Esophagus squamous epithelium (tissue), 5 donors: ENCODE measurements around the gene TUBA4B. TPM values are rescaled to one million over a fixed set of nuclear protein-coding genes. Genes with fewer than 3 reads are reported as not detected.
A peak's percentile ranks its signal among the peaks of the same experiment; 100 is the strongest.

Experiments used
- DNase-seq: peaks from one replicate; lab custom pipeline; 2025; lab: John Stamatoyannopoulos, UW
- H3K27ac ChIP-seq, 4 donors: fragments of 200-600 bp; sonication (generic); one replicate each; pipeline ENCODE4 v1.5.1; 2016 to 2019; ENCODE audit warnings: mild to moderate bottlenecking in 1 of 4
- H3K27me3 ChIP-seq, 4 donors: fragments of 200-600 bp; sonication (generic); 1 replicate in 3 of 4; 2 replicates in 1 of 4; pipeline versions ENCODE4 v1.5.1 to v1.6.0; 2017 to 2021; ENCODE audit warnings: antibody characterized with exemption in 1 of 4
- H3K36me3 ChIP-seq, 3 donors: fragments of 200-600 bp; sonication (generic); one replicate each; pipeline ENCODE4 v1.5.1; 2016 to 2019
- H3K4me1 ChIP-seq, 3 donors: fragments of 200-600 bp; sonication (generic); one replicate each; pipeline ENCODE4 v1.5.1; 2017 to 2019
- H3K4me3 ChIP-seq, 4 donors: fragments of 200-600 bp; sonication (generic); 1 replicate in 3 of 4; 2 replicates in 1 of 4; pipeline ENCODE4 v1.5.1; 2016 to 2019; ENCODE audit warnings: mild to moderate bottlenecking in 2 of 4, moderate library complexity in 1 of 4
- H3K9me3 ChIP-seq, 3 donors: fragments of 200-600 bp; sonication (generic); one replicate each; pipeline ENCODE4 v1.5.1; 2016 to 2019
- POLR2A ChIP-seq, 4 donors: fragments of 450-650 bp; IDR thresholded peaks; one replicate each; pipeline ENCODE4 v1.6.1; 2017; ENCODE audit warnings: antibody characterized with exemption in 4 of 4, mild to moderate bottlenecking in 4 of 4, moderate library complexity in 3 of 4
- WGBS, 2 donors: methylation state at CpG; one replicate each; pipeline ENCODE4 v1.1.5; 2018; 5-methylcytosine and 5-hydroxymethylcytosine counted together
- intact Hi-C: fragments of 100-400 bp; cut with DNase I; formaldehyde crosslinking; loops from one replicate; pipeline ENCODE4 v1.15.0; 2022
- total RNA-seq, 4 donors: library from RNA; depleted of rRNA; stranded (reverse); fragments of >200 nt; gene quantifications; one replicate each; pipeline ENCODE4 v1.1.0, GENCODE V29; 2016
- TF ChIP-seq, protein P1 (sequence below), 6 experiments: fragments of 450-650 bp in 4 of 6; fragments of 200-600 bp in 2 of 6; sonication (generic) in 2 of 6; IDR thresholded peaks; one replicate each; pipeline ENCODE4 v1.5.1; 2016 to 2019; ENCODE audit warnings: antibody characterized with exemption in 6 of 6, mild to moderate bottlenecking in 4 of 6, moderate library complexity in 4 of 6
- donor health status: DM: yes; HTN: yes; CAD: no.

The TUBA4B gene
- total RNA-seq, 4 donors from 2014 or later, result not detected

DNA sequence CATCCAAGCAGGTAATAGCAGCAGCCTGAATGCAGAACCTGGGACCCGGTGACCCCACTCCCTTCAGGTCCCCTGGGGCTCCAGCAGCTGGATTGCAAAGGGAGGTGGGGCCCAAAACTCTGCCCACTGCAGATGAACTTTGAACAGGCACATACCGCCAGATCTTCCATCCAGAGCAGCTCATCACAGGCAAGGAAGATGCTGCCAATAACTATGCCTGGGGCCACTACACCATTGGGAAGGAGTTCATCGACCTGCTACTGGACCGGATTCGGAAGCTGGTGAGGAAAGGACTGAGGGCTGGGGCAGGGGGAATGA, 17.0 kb downstream of the TUBA4B start:
- WGBS, 2 donors, result 80 to 93% methylated on average over 3 to 4 of the region's 5 CpGs
- peaks cover 0 to 29% (median 10%) of the 10 kb centered on the region in 3 donors for H3K4me1 ChIP-seq
- no peak overlapping the region for H3K27ac ChIP-seq
- H3K9me3 ChIP-seq, result no peaks in the 10 kb centered on the region
- DNase-seq, result no peak
- intact Hi-C loops, result no loop called here
- no peak overlapping the region for H3K4me3 ChIP-seq
- H3K27me3 ChIP-seq, result no peaks in the 10 kb centered on the region
- no peak for TF ChIP-seq POLR2A (IDR thresholded peaks at IDR 0.05)
- TF ChIP-seq, protein P1, sequence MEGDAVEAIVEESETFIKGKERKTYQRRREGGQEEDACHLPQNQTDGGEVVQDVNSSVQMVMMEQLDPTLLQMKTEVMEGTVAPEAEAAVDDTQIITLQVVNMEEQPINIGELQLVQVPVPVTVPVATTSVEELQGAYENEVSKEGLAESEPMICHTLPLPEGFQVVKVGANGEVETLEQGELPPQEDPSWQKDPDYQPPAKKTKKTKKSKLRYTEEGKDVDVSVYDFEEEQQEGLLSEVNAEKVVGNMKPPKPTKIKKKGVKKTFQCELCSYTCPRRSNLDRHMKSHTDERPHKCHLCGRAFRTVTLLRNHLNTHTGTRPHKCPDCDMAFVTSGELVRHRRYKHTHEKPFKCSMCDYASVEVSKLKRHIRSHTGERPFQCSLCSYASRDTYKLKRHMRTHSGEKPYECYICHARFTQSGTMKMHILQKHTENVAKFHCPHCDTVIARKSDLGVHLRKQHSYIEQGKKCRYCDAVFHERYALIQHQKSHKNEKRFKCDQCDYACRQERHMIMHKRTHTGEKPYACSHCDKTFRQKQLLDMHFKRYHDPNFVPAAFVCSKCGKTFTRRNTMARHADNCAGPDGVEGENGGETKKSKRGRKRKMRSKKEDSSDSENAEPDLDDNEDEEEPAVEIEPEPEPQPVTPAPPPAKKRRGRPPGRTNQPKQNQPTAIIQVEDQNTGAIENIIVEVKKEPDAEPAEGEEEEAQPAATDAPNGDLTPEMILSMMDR (IDR thresholded peaks at IDR 0.05), result no peak
- no peaks in the 10 kb centered on the region for H3K36me3 ChIP-seq

DNA sequence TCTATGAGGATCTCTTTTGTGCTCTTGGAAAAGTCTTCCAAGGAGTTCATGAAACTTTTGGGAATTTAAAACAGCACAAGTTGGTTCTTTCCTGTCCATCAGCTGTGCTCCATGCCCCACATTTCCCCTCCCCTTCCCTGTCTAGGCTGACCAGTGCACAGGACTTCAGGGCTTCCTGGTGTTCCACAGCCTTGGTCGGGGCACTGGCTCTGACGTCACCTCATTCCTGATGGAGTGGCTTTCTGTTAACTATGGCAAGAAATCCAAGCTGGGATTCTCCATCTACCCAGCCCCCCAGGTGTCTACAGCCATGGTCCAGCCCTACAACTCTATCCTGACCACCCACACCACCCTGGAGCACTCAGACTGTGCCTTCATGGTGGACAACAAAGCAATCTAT, 18.0 kb downstream of the TUBA4B start:
- H3K4me1 ChIP-seq, result peaks cover 0 to 30% (median 10%) of the 10 kb centered on the region in 3 donors
- no peak overlapping the region for H3K4me3 ChIP-seq
- H3K36me3 ChIP-seq, result no peaks in the 10 kb centered on the region
- intact Hi-C loops, result no loop called here
- no peak overlapping the region for H3K27ac ChIP-seq
- no peak for TF ChIP-seq POLR2A (IDR thresholded peaks at IDR 0.05)
- TF ChIP-seq, protein P1 (IDR thresholded peaks at IDR 0.05), result no peak
- no peaks in the 10 kb centered on the region for H3K27me3 ChIP-seq
- 88 to 89% methylated on average over 2 of the region's 2 CpGs for WGBS, 2 donors
- H3K9me3 ChIP-seq, result no peaks in the 10 kb centered on the region
- DNase-seq, result no peak

DNA sequence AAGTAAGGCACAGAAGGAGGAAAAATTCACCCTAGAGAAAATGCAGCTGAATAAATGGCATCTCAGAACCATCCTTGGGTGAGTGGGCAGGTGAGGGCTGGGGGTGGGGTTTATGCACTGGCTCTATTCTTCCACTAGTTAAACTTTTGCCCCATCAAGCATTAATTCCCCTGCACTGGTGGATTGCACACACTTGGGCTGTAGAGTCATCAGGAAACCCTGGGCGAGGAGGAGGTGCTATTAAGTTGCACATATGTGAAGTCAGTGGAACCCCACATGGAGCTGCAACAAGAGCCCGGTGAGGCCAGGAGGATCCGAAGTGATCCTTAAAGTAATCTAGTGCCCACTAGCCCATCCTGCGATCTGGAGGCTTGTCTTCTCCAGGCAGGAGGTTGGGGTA, 19.3 kb downstream of the TUBA4B start:
- Histone ChIP-seq H3K9me3 (no peaks in the 10 kb centered on the region), H3K36me3 (no peaks in the 10 kb centered on the region), H3K27ac (no peak overlapping the region), H3K27me3 (no peaks in the 10 kb centered on the region), H3K4me1 (peaks cover 0 to 39% (median 13%) of the 10 kb centered on the region in 3 donors), H3K4me3 (no peak overlapping the region)
- TF ChIP-seq POLR2A (IDR thresholded peaks at IDR 0.05), result no peak
- TF ChIP-seq, protein P1 (IDR thresholded peaks at IDR 0.05), result no peak
- intact Hi-C loops, result no loop called here
- 80 to 84% methylated on average over 1 to 4 of the region's 4 CpGs for WGBS, 2 donors
- no peak for DNase-seq

DNA sequence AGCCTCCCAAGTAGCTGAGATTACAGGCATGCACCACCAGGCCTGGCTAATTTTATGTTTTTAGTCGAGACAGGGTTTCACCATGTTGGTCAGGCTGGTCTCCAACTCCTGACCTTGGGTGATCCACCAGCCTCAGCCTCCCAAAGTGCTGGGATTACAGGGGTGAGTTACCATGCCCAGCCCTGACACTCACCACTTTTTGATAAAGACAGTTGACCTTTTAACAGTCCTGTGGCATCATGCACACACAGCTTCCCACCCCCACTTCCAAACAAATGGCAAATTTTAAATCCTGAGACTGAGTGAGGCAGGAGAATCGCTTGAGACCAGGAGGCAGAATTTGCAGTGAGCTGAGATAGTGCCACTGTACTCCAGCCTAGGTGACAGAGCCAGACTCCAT, 20.0 kb downstream of the TUBA4B start:
- intact Hi-C loops, result no loop called here
- Histone ChIP-seq H3K4me3 (no peak overlapping the region), H3K4me1 (peaks cover 6 to 45% (median 18%) of the 10 kb centered on the region in 3 donors), H3K9me3 (no peaks in the 10 kb centered on the region), H3K36me3 (no peaks in the 10 kb centered on the region), H3K27me3 (no peaks in the 10 kb centered on the region), H3K27ac (no peak overlapping the region)
- no peak for DNase-seq
- WGBS, 2 donors, result 60 to 64% methylated on average over 2 of the region's 2 CpGs
- TF ChIP-seq POLR2A (IDR thresholded peaks at IDR 0.05), result no peak
- TF ChIP-seq, protein P1 (IDR thresholded peaks at IDR 0.05), result no peak

DNA sequence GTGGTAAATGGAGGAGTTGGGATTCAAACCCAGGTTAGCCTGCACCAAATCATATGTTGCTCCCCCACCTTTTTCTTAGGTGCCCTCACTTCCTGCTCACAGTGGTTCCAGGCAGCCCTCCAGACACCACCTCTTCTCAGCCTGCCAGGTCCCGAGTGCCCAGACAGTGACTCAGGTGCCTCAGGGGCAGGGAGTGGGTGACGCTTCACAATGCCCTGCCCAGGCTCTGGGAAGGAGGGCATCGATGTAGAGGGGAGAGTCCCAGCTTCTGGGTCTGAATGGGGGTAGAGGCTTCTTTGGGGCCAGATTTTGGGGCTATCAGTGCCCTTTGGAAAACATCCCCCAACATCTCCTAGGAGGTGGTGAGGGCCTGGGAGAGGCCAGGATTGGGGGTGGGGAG, 20.9 kb downstream of the TUBA4B start:
- DNase-seq, result no peak
- WGBS, 2 donors, result 17 to 78% methylated on average over 1 to 3 of the region's 3 CpGs
- TF ChIP-seq, protein P1 (IDR thresholded peaks at IDR 0.05), result no peak
- no peak for TF ChIP-seq POLR2A (IDR thresholded peaks at IDR 0.05)
- intact Hi-C loops, result no loop called here
- H3K9me3 ChIP-seq, result no peaks in the 10 kb centered on the region
- H3K36me3 ChIP-seq, result no peaks in the 10 kb centered on the region
- peaks cover 13 to 54% (median 27%) of the 10 kb centered on the region in 3 donors for H3K4me1 ChIP-seq
- H3K27ac ChIP-seq, result peak overlapping the region; percentile 85 to 91 (median 90)
- no peaks in the 10 kb centered on the region for H3K27me3 ChIP-seq
- H3K4me3 ChIP-seq, result no peak overlapping the region
